ENCODE data around the gene POU2F1.

Gene POU2F1

GRCh38 chr1:167184081-167184480 is 36.6 kb upstream of the POU2F1 start:
- TF ChIP-seq CTCF (conservative IDR thresholded peaks at IDR 0.05; ENCODE audit: control insufficient read depth, insufficient read depth, low read depth, low read length): no peak
- no peak overlapping the region for H3K4me3 ChIP-seq (ENCODE audit: control insufficient read depth, low read depth, low read length)
- no peak for DNase-seq (ENCODE audit: low read depth)

- TF ChIP-seq CTCF (conservative IDR thresholded peaks at IDR 0.05; ENCODE audit: control insufficient read depth, insufficient read depth, low read depth, low read length): no peak
- no peak for DNase-seq (ENCODE audit: low read depth)
- no peak overlapping the region for H3K4me3 ChIP-seq (ENCODE audit: control insufficient read depth, low read depth, low read length)
Observed at GRCh38 chr1:167185062-167185461, 35.6 kb upstream of the POU2F1 start.

- no peak for TF ChIP-seq CTCF (conservative IDR thresholded peaks at IDR 0.05; ENCODE audit: control insufficient read depth, insufficient read depth, low read depth, low read length)
- H3K4me3 ChIP-seq (ENCODE audit: control insufficient read depth, low read depth, low read length): no peak overlapping the region
- no peak for DNase-seq (ENCODE audit: low read depth)
Observed at GRCh38 chr1:167185974-167186657, 34.6 kb upstream of the POU2F1 start.

- no peak for TF ChIP-seq CTCF (conservative IDR thresholded peaks at IDR 0.05; ENCODE audit: control insufficient read depth, insufficient read depth, low read depth, low read length)
- DNase-seq (ENCODE audit: low read depth): no peak
- no peak overlapping the region for H3K4me3 ChIP-seq (ENCODE audit: control insufficient read depth, low read depth, low read length)
Observed at GRCh38 chr1:167186771-167187170, 33.9 kb upstream of the POU2F1 start.

GRCh38 chr1:167190747-167191237 is 29.9 kb upstream of the POU2F1 start:
- no peak for TF ChIP-seq CTCF (conservative IDR thresholded peaks at IDR 0.05; ENCODE audit: control insufficient read depth, insufficient read depth, low read depth, low read length)
- H3K4me3 ChIP-seq (ENCODE audit: control insufficient read depth, low read depth, low read length): no peak overlapping the region
- DNase-seq (ENCODE audit: low read depth): no peak

GRCh38 chr1:167191958-167192357 is 28.7 kb upstream of the POU2F1 start:
- no peak for DNase-seq (ENCODE audit: low read depth)
- H3K4me3 ChIP-seq (ENCODE audit: control insufficient read depth, low read depth, low read length): no peak overlapping the region
- no peak for TF ChIP-seq CTCF (conservative IDR thresholded peaks at IDR 0.05; ENCODE audit: control insufficient read depth, insufficient read depth, low read depth, low read length)
